Vagina (tissue), 2 donors: ENCODE results near the gene APRT. TPM values are rescaled to one million over a fixed set of nuclear protein-coding genes. Genes with fewer than 3 reads are reported as not detected.

ENCODE experiments used
- DNase-seq, 2 donors: peaks; one replicate each; pipeline ENCODE4 v3.0.0-alpha.2; 2017; ENCODE audit errors: extremely low spot score in 2 of 2
- H3K27ac ChIP-seq: fragments of 200-600 bp; sonication (generic); one replicate; pipeline ENCODE4 v1.5.1; 2019
- H3K27me3 ChIP-seq: fragments of 200-600 bp; sonication (generic); one replicate; pipeline ENCODE4 v1.5.1; 2019
- H3K36me3 ChIP-seq, 2 donors: fragments of 200-600 bp; sonication (generic); one replicate each; pipeline ENCODE4 v1.5.1; 2017 to 2019
- H3K4me1 ChIP-seq: fragments of 200-600 bp; sonication (generic); one replicate; pipeline ENCODE4 v1.5.1; 2019
- H3K4me3 ChIP-seq, 2 donors: fragments of 200-600 bp; sonication (generic); 1 replicate in 1 of 2; 2 replicates in 1 of 2; pipeline ENCODE4 v1.5.1; 2016 to 2019
- H3K9me3 ChIP-seq: fragments of 200-600 bp; sonication (generic); one replicate; pipeline ENCODE4 v1.5.1; 2019
- CTCF ChIP-seq, 3 experiments: fragments of 450-650 bp in 2 of 3; fragments of 200-600 bp in 1 of 3; sonication (generic) in 1 of 3; IDR thresholded peaks; one replicate each; pipeline ENCODE4 v1.5.1; 2017 to 2019; ENCODE audit warnings: antibody characterized with exemption in 3 of 3, mild to moderate bottlenecking in 2 of 3, moderate library complexity in 2 of 3
- POLR2A ChIP-seq, 2 donors: fragments of 450-650 bp; IDR thresholded peaks; one replicate each; pipeline ENCODE4 v1.6.1; 2017; ENCODE audit warnings: antibody characterized with exemption in 2 of 2, mild to moderate bottlenecking in 2 of 2, moderate library complexity in 2 of 2
- POLR2AphosphoS5 ChIP-seq, 2 donors: sonication (generic); formaldehyde crosslinking; IDR thresholded peaks; one replicate each; pipeline ENCODE4 v1.9.0; 2017; ENCODE audit warnings: antibody characterized with exemption in 2 of 2, mild to moderate bottlenecking in 2 of 2, low read depth in 1 of 2; ENCODE audit not compliant: insufficient read depth in 1 of 2
- intact Hi-C: fragments of 100-400 bp; cut with DNase I; formaldehyde crosslinking; loops from one replicate; pipeline ENCODE4 v1.15.1; 2023
- total RNA-seq: library from RNA; depleted of rRNA; stranded (reverse); fragments of >200 nt; gene quantifications from one replicate; pipeline ENCODE4 v1.2.3, GENCODE V29; 2016

Gene APRT
- total RNA-seq, 1 donor from 2014 or later, result 134 TPM

- Histone ChIP-seq H3K9me3 (no peaks in the 10 kb centered on the region), H3K4me3 (no peak overlapping the region), H3K27ac (no peak overlapping the region), H3K36me3 (peaks cover 0 to 17% of the 10 kb centered on the region in 2 donors), H3K27me3 (no peaks in the 10 kb centered on the region), H3K4me1 (no peaks in the 10 kb centered on the region)
- intact Hi-C loops, result loop anchor here (5.0 kb wide), 1 partner anchor 33 kb away; no protein-coding TSS in a partner anchor
- no peak for DNase-seq
- TF ChIP-seq POLR2A (IDR thresholded peaks at IDR 0.05) (no peak), POLR2AphosphoS5 (IDR thresholded peaks at IDR 0.05; ENCODE audit: insufficient read depth in 1 of 2, low read depth in 1 of 2) (no peak), CTCF (IDR thresholded peaks at IDR 0.05) (no peak)
Measured at GRCh38 chr16:88819126-88819525, 7.4 kb upstream of the APRT start.

GRCh38 chr16:88818575-88818874 lies 6.8 kb upstream of the APRT start:
- intact Hi-C loops, result loop anchor here (5.0 kb wide), 1 partner anchor 34 kb away; no protein-coding TSS in a partner anchor
- no peaks in the 10 kb centered on the region for H3K9me3 ChIP-seq
- no peak for DNase-seq
- H3K27ac ChIP-seq, result no peak overlapping the region
- H3K4me1 ChIP-seq, result no peaks in the 10 kb centered on the region
- no peaks in the 10 kb centered on the region for H3K27me3 ChIP-seq
- TF ChIP-seq CTCF (IDR thresholded peaks at IDR 0.05) (no peak), POLR2AphosphoS5 (IDR thresholded peaks at IDR 0.05; ENCODE audit: insufficient read depth in 1 of 2, low read depth in 1 of 2) (peak in 1 of 2 donors; percentile 7), POLR2A (IDR thresholded peaks at IDR 0.05) (no peak)
- peaks cover 0 to 14% of the 10 kb centered on the region in 2 donors for H3K36me3 ChIP-seq
- H3K4me3 ChIP-seq, result no peak overlapping the region

GRCh38 chr16:88817785-88818574 lies 6.3 kb upstream of the APRT start:
- H3K36me3 ChIP-seq, result peaks cover 0 to 14% of the 10 kb centered on the region in 2 donors
- H3K27ac ChIP-seq, result no peak overlapping the region
- H3K4me3 ChIP-seq, result no peak overlapping the region
- TF ChIP-seq POLR2AphosphoS5 (IDR thresholded peaks at IDR 0.05; ENCODE audit: insufficient read depth in 1 of 2, low read depth in 1 of 2) (peak in 1 of 2 donors; percentile 16), POLR2A (IDR thresholded peaks at IDR 0.05) (no peak)
- no peaks in the 10 kb centered on the region for H3K9me3 ChIP-seq
- H3K4me1 ChIP-seq, result peaks cover 5% of the 10 kb centered on the region
- DNase-seq, result no peak
- no peaks in the 10 kb centered on the region for H3K27me3 ChIP-seq
- intact Hi-C loops, result loop anchor here (5.0 kb wide), 1 partner anchor 34 kb away; no protein-coding TSS in a partner anchor

- Histone ChIP-seq H3K4me3 (no peak overlapping the region), H3K27me3 (no peaks in the 10 kb centered on the region), H3K27ac (no peak overlapping the region), H3K9me3 (no peaks in the 10 kb centered on the region), H3K36me3 (peaks cover 0 to 3% of the 10 kb centered on the region in 2 donors), H3K4me1 (peaks cover 15% of the 10 kb centered on the region)
- TF ChIP-seq POLR2A (IDR thresholded peaks at IDR 0.05) (no peak), CTCF (IDR thresholded peaks at IDR 0.05) (no peak), POLR2AphosphoS5 (IDR thresholded peaks at IDR 0.05; ENCODE audit: insufficient read depth in 1 of 2, low read depth in 1 of 2) (peak in 1 of 2 donors; percentile 26)
- intact Hi-C loops, result loop anchor here (5.0 kb wide), 1 partner anchor 35 kb away; no protein-coding TSS in a partner anchor
- no peak for DNase-seq
Measured at GRCh38 chr16:88816736-88817535, 5.2 kb upstream of the APRT start.

GRCh38 chr16:88815901-88816589 lies 4.3 kb upstream of the APRT start:
- H3K27me3 ChIP-seq, result no peaks in the 10 kb centered on the region
- TF ChIP-seq POLR2AphosphoS5 (IDR thresholded peaks at IDR 0.05; ENCODE audit: insufficient read depth in 1 of 2, low read depth in 1 of 2), result no peak
- peak; percentile 40 to 59 (median 44) for TF ChIP-seq CTCF (IDR thresholded peaks at IDR 0.05)
- DNase-seq, result no peak
- no peaks in the 10 kb centered on the region for H3K36me3 ChIP-seq
- intact Hi-C loops, result loop anchor here (5.0 kb wide), 1 partner anchor 36 kb away; no protein-coding TSS in a partner anchor
- H3K27ac ChIP-seq, result no peak overlapping the region
- H3K9me3 ChIP-seq, result no peaks in the 10 kb centered on the region
- peaks cover 18% of the 10 kb centered on the region for H3K4me1 ChIP-seq
- no peak overlapping the region for H3K4me3 ChIP-seq
